Loucy (cell line): ENCODE results near the gene INPP5D.

ENCODE experiments used
- H2AFZ ChIP-seq: fragments of 200-600 bp; sonication (generic); 2 replicates; pipeline ENCODE4 v1.6.0; 2016; ENCODE audit warnings: antibody characterized with exemption, mild to moderate bottlenecking, low read length, moderate library complexity
- H3F3A ChIP-seq: fragments of 200-600 bp; 2 replicates; pipeline ENCODE4 v1.6.0; 2016; ENCODE audit warnings: antibody characterized with exemption, low read depth, mild to moderate bottlenecking
- H3K27me3 ChIP-seq: fragments of 200-600 bp; sonication (generic); 2 replicates; pipeline ENCODE4 v1.6.1; 2014; ENCODE audit warnings: low read length, mild to moderate bottlenecking; ENCODE audit not compliant: insufficient read depth, poor library complexity, severe bottlenecking
- H3K36me3 ChIP-seq: fragments of 200-600 bp; sonication (generic); 2 replicates; pipeline ENCODE4 v1.6.1; 2016; ENCODE audit warnings: low read length; ENCODE audit not compliant: insufficient read depth
- H3K4me1 ChIP-seq: fragments of 200-600 bp; sonication (generic); 2 replicates; pipeline ENCODE4 v1.5.1; 2014; ENCODE audit warnings: low read length, mild to moderate bottlenecking; ENCODE audit not compliant: insufficient read depth, poor library complexity, severe bottlenecking
- H3K4me2 ChIP-seq: fragments of 200-600 bp; sonication (generic); 2 replicates; pipeline ENCODE4 v1.6.0; 2014; ENCODE audit warnings: antibody characterized with exemption, low read length, low read depth, mild to moderate bottlenecking; ENCODE audit not compliant: poor library complexity, severe bottlenecking
- H3K4me3 ChIP-seq: fragments of 200-600 bp; sonication (generic); 2 replicates; pipeline ENCODE4 v1.5.1; 2014; ENCODE audit warnings: low read length, mild to moderate bottlenecking, mixed read lengths; ENCODE audit not compliant: poor library complexity, severe bottlenecking
- H3K79me2 ChIP-seq: fragments of 200-600 bp; sonication (generic); 2 replicates; pipeline ENCODE4 v1.6.1; 2014; ENCODE audit warnings: low read length; ENCODE audit not compliant: insufficient read depth
- H3K9ac ChIP-seq: fragments of 200-600 bp; sonication (generic); 2 replicates; pipeline ENCODE4 v1.6.0; 2014; ENCODE audit warnings: mild to moderate bottlenecking, low read depth, low read length, moderate library complexity; ENCODE audit not compliant: poor library complexity, severe bottlenecking
- H3K9me2 ChIP-seq: fragments of 200-600 bp; sonication (generic); replicated peaks from 2 replicates; pipeline ENCODE4 v1.6.1; 2016; ENCODE audit warnings: low read depth, low read length, mixed read lengths
- H3K9me3 ChIP-seq: fragments of 200-600 bp; sonication (generic); 2 replicates; pipeline ENCODE4 v1.6.1; 2014; ENCODE audit warnings: mild to moderate bottlenecking, antibody characterized with exemption, low read length, low read depth; ENCODE audit not compliant: insufficient read depth
- H4K20me1 ChIP-seq: fragments of 200-600 bp; sonication (generic); 2 replicates; pipeline ENCODE4 v1.6.0; 2014; ENCODE audit warnings: antibody characterized with exemption, low read length, mild to moderate bottlenecking; ENCODE audit not compliant: insufficient read depth, poor library complexity, severe bottlenecking
- EZH2phosphoT487 ChIP-seq: fragments of 200-600 bp; IDR thresholded peaks from 2 replicates; pipeline ENCODE4 v1.6.1; 2018; ENCODE audit warnings: antibody characterized with exemption, mild to moderate bottlenecking, moderate library complexity, borderline replicate concordance
- TF ChIP-seq, protein P1 (sequence below): fragments of 200-600 bp; sonication (generic); conservative IDR thresholded peaks from 2 replicates; pipeline ENCODE4 v1.5.1; 2014; ENCODE audit warnings: mild to moderate bottlenecking, antibody characterized with exemption, low read length

Gene INPP5D

DNA sequence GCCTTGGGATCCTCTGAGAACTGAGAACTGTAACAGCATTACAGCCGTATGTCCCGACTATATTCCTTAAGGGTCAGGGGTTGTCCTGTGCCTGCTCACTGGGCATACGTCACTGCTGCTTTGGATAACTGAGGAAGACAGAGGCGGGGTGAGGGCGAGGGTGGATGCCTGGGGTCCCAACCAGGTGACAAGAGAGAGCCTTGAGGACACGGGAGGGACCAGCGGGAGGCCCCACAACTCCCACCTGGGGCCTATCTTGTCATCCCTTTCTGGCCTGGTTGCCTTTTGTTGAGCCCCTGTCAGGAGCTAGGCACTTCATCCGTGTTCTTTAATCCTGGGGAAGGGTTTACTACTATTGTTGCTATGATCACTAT, 28.8 kb downstream of the INPP5D start:
- Histone ChIP-seq H3K79me2 (peaks cover 96% of the 10 kb centered on the region), H3K36me3 (peaks cover 58% of the 10 kb centered on the region; the same call in 1 of the 2 replicates), H3K4me3 (no peak overlapping the region), H3K9ac (no peak overlapping the region), H3K9me2 (no peaks in the 10 kb centered on the region), H2AFZ (no peak overlapping the region), H3K9me3 (no peaks in the 10 kb centered on the region), H3K4me2 (no peak overlapping the region), H3F3A (no peaks in the 10 kb centered on the region), H4K20me1 (peaks cover 24% of the 10 kb centered on the region), H3K27me3 (no peaks in the 10 kb centered on the region), H3K4me1 (peaks cover 16% of the 10 kb centered on the region)
- TF ChIP-seq, protein P1, sequence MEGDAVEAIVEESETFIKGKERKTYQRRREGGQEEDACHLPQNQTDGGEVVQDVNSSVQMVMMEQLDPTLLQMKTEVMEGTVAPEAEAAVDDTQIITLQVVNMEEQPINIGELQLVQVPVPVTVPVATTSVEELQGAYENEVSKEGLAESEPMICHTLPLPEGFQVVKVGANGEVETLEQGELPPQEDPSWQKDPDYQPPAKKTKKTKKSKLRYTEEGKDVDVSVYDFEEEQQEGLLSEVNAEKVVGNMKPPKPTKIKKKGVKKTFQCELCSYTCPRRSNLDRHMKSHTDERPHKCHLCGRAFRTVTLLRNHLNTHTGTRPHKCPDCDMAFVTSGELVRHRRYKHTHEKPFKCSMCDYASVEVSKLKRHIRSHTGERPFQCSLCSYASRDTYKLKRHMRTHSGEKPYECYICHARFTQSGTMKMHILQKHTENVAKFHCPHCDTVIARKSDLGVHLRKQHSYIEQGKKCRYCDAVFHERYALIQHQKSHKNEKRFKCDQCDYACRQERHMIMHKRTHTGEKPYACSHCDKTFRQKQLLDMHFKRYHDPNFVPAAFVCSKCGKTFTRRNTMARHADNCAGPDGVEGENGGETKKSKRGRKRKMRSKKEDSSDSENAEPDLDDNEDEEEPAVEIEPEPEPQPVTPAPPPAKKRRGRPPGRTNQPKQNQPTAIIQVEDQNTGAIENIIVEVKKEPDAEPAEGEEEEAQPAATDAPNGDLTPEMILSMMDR = no peak
- TF ChIP-seq EZH2phosphoT487 = no peak

DNA sequence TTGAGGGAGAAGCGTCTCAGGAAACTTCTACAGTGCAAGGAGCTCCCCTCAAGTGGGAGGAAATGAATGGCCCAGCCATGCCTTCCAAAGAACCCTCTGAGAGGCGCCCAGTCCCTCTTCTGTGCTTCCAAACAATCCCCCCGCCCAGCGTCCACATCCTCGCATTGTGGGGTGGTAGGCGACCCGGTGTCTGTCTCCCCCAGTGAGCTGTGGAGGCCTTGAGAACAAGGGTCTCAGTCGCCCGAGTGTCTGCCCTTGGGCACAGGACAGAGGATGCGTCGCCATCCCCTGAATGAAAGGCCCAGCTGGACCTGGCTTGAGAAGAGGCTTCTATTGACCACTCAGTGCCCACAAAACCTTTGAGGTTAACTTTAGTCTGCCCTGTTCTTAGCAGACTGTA, 29.7 kb downstream of the INPP5D start:
- Histone ChIP-seq H3K36me3 (peaks cover 58% of the 10 kb centered on the region; the same call in 1 of the 2 replicates), H3K4me2 (no peak overlapping the region), H3K9me3 (no peaks in the 10 kb centered on the region), H3K4me3 (no peak overlapping the region), H3K9ac (no peak overlapping the region), H3K9me2 (no peaks in the 10 kb centered on the region), H3K27me3 (no peaks in the 10 kb centered on the region), H4K20me1 (peaks cover 31% of the 10 kb centered on the region), H3K79me2 (peaks cover 94% of the 10 kb centered on the region), H3F3A (no peaks in the 10 kb centered on the region), H2AFZ (no peak overlapping the region), H3K4me1 (peaks cover 8% of the 10 kb centered on the region)
- TF ChIP-seq, protein P1 = no peak
- no peak for TF ChIP-seq EZH2phosphoT487

DNA sequence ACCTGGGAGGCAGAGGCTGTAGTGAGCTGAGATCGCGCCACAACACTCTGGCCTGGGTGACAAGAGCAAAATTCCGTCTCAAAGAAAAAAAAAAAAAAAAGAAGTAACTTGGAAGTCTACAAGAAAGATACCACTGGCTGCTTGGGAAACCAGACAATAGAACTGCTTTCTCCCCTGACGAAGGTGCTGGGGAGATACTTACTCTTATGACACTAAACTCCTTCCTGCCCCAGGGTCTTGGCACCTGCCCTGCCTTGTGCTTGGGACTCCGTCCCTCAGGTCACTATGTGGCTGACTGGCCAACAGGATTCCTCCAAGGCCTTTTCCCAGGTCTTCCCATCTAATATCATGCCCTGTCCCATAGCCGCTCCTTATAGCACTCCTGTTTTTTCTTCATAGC, 30.7 kb downstream of the INPP5D start:
- Histone ChIP-seq H3K4me3 (no peak overlapping the region), H3K9me2 (no peaks in the 10 kb centered on the region), H3K4me2 (no peak overlapping the region), H3K9ac (no peak overlapping the region), H3K9me3 (no peaks in the 10 kb centered on the region), H3K79me2 (peaks cover 89% of the 10 kb centered on the region), H3K4me1 (no peaks in the 10 kb centered on the region), H4K20me1 (peaks cover 36% of the 10 kb centered on the region), H3K36me3 (peaks cover 59% of the 10 kb centered on the region; the same call in 1 of the 2 replicates), H3F3A (no peaks in the 10 kb centered on the region), H2AFZ (no peak overlapping the region), H3K27me3 (no peaks in the 10 kb centered on the region)
- TF ChIP-seq EZH2phosphoT487 = no peak
- TF ChIP-seq, protein P1 = no peak
